Spinal cord (tissue), 10 donors: ENCODE measurements around the gene CSNK2A1. TPM values are rescaled to one million over a fixed set of nuclear protein-coding genes. Genes with fewer than 3 reads are reported as not detected.

Experiments
- DNase-seq, 6 donors: peaks; one replicate each; pipeline versions ENCODE4 v3.0.0 to v3.0.0-alpha.2; 2013 to 2015; ENCODE audit warnings: low spot score in 6 of 6, low read depth in 4 of 6
- H3K27ac ChIP-seq: one replicate; pipeline ENCODE4 v1.5.1; 2013; ENCODE audit warnings: low read depth, low read length, control low read depth
- H3K27me3 ChIP-seq: one replicate; pipeline ENCODE4 v1.6.1; 2013; ENCODE audit warnings: low read length; ENCODE audit not compliant: control insufficient read depth, insufficient read depth
- H3K36me3 ChIP-seq: one replicate; pipeline ENCODE4 v1.6.1; 2013; ENCODE audit warnings: low read length; ENCODE audit not compliant: control insufficient read depth, insufficient read depth
- H3K4me1 ChIP-seq: one replicate; pipeline ENCODE4 v1.6.1; 2013; ENCODE audit warnings: low read length; ENCODE audit not compliant: control insufficient read depth, insufficient read depth
- H3K4me3 ChIP-seq: one replicate; pipeline ENCODE4 v1.5.1; 2013; ENCODE audit warnings: low read depth, low read length, control low read depth
- H3K9me3 ChIP-seq: one replicate; pipeline ENCODE4 v1.6.1; 2013; ENCODE audit warnings: low read length; ENCODE audit not compliant: control insufficient read depth, insufficient read depth
- WGBS: methylation state at CpG from one replicate; pipeline ENCODE4 v1.1.5; 2013; ENCODE audit warnings: missing lambda C conversion rate; ENCODE audit not compliant: insufficient coverage; 5-methylcytosine and 5-hydroxymethylcytosine counted together
- polyA plus RNA-seq, 2 donors: library from polyadenylated mRNA; unstranded; fragments of 120-200 nt; gene quantifications; one replicate each; pipeline ENCODE4 v1.2.1, GENCODE V29; 2013; ENCODE audit not compliant: insufficient read length in 2 of 2
- total RNA-seq, 2 donors: library from RNA; depleted of rRNA in 1 of 2; stranded (reverse); fragments of 120-200 nt in 1 of 2; fragments of >200 nt in 1 of 2; gene quantifications; one replicate each; pipeline versions ENCODE4 v1.2.3 to v1.2.4, GENCODE V29; 2013 to 2014
- donor health status: healthy.

Gene CSNK2A1
- total and polyA plus RNA-seq, 4 donors: 121 to 164 (median 146) TPM

GRCh38 chr20:555976-556385 is 12.4 kb upstream of the CSNK2A1 start:
- H3K9me3 ChIP-seq: no peaks in the 10 kb centered on the region
- H3K36me3 ChIP-seq: no peaks in the 10 kb centered on the region
- no peak overlapping the region for H3K4me3 ChIP-seq
- H3K27me3 ChIP-seq: peaks cover 5% of the 10 kb centered on the region
- DNase-seq: no peak
- no peaks in the 10 kb centered on the region for H3K4me1 ChIP-seq
- 56% methylated on average over 6 of the region's 6 CpGs for WGBS
- no peak overlapping the region for H3K27ac ChIP-seq

- Histone ChIP-seq H3K36me3 (no peaks in the 10 kb centered on the region), H3K4me1 (no peaks in the 10 kb centered on the region), H3K27ac (no peak overlapping the region), H3K9me3 (no peaks in the 10 kb centered on the region), H3K4me3 (no peak overlapping the region), H3K27me3 (peaks cover 5% of the 10 kb centered on the region)
- DNase-seq: no peak
- 80% methylated on average over 7 of the region's 7 CpGs for whole genome bisulfite sequencing
Observed at GRCh38 chr20:550611-551010, 7.0 kb upstream of the CSNK2A1 start.

- Histone ChIP-seq H3K27ac (no peak overlapping the region), H3K4me3 (no peak overlapping the region), H3K36me3 (no peaks in the 10 kb centered on the region), H3K9me3 (no peaks in the 10 kb centered on the region), H3K27me3 (peaks cover 5% of the 10 kb centered on the region), H3K4me1 (no peaks in the 10 kb centered on the region)
- DNase-seq: peak in 1 of 6 donors; percentile 46
- WGBS: 100% methylated on average over 1 of the region's 4 CpGs
Observed at GRCh38 chr20:549722-550496, 6.3 kb upstream of the CSNK2A1 start.

- no peak overlapping the region for H3K4me3 ChIP-seq
- DNase-seq: no peak
- H3K27ac ChIP-seq: no peak overlapping the region
- no CpG with 5 or more reads among the region's 1 CpG for WGBS
- no peaks in the 10 kb centered on the region for H3K9me3 ChIP-seq
- H3K36me3 ChIP-seq: no peaks in the 10 kb centered on the region
- H3K4me1 ChIP-seq: no peaks in the 10 kb centered on the region
- H3K27me3 ChIP-seq: peaks cover 5% of the 10 kb centered on the region
Observed at GRCh38 chr20:548906-549305, 5.3 kb upstream of the CSNK2A1 start.

- Histone ChIP-seq H3K36me3 (no peaks in the 10 kb centered on the region), H3K4me1 (peaks cover 3% of the 10 kb centered on the region), H3K27me3 (peaks cover 5% of the 10 kb centered on the region), H3K4me3 (no peak overlapping the region), H3K9me3 (no peaks in the 10 kb centered on the region), H3K27ac (no peak overlapping the region)
- WGBS: no CpG with 5 or more reads among the region's 1 CpG
- DNase-seq: no peak
Observed at GRCh38 chr20:547394-547793, 3.8 kb upstream of the CSNK2A1 start.

GRCh38 chr20:546353-546752 is 2.8 kb upstream of the CSNK2A1 start:
- no peak for DNase-seq
- Histone ChIP-seq H3K4me1 (peaks cover 7% of the 10 kb centered on the region), H3K27ac (no peak overlapping the region), H3K9me3 (no peaks in the 10 kb centered on the region), H3K4me3 (no peak overlapping the region), H3K36me3 (no peaks in the 10 kb centered on the region), H3K27me3 (peaks cover under 1% of the 10 kb centered on the region)
- 96% methylated on average over 2 of the region's 3 CpGs for WGBS

GRCh38 chr20:544153-544725 is 649 bp upstream of the CSNK2A1 start:
- peaks cover 2% of the 10 kb centered on the region for H3K9me3 ChIP-seq
- H3K4me3 ChIP-seq: no peak overlapping the region
- no peak for DNase-seq
- H3K36me3 ChIP-seq: no peaks in the 10 kb centered on the region
- H3K27me3 ChIP-seq: no peaks in the 10 kb centered on the region
- peaks cover 7% of the 10 kb centered on the region for H3K4me1 ChIP-seq
- peak overlapping the region; percentile 91 for H3K27ac ChIP-seq
- 93% methylated on average over 4 of the region's 6 CpGs for WGBS

- DNase-seq: no peak
- Histone ChIP-seq H3K4me1 (peaks cover 9% of the 10 kb centered on the region), H3K4me3 (peak overlapping the region; percentile 98), H3K9me3 (peaks cover 2% of the 10 kb centered on the region), H3K27ac (no peak overlapping the region), H3K27me3 (no peaks in the 10 kb centered on the region), H3K36me3 (no peaks in the 10 kb centered on the region)
- WGBS: 0% methylated on average over 10 of the region's 12 CpGs
Observed at GRCh38 chr20:542777-543368, 717 bp downstream of the CSNK2A1 start.

GRCh38 chr20:540391-541201 is 3.0 kb downstream of the CSNK2A1 start:
- Histone ChIP-seq H3K4me1 (peaks cover 11% of the 10 kb centered on the region), H3K27ac (no peak overlapping the region), H3K4me3 (no peak overlapping the region), H3K36me3 (no peaks in the 10 kb centered on the region), H3K27me3 (no peaks in the 10 kb centered on the region), H3K9me3 (peaks cover 2% of the 10 kb centered on the region)
- WGBS: 100% methylated on average over 3 of the region's 3 CpGs
- no peak for DNase-seq
